GM19239 (cell line): ENCODE measurements around the gene MTPN.

Experiments used
- DNase-seq: peaks from one replicate; pipeline ENCODE4 v3.0.0; 2011; ENCODE audit warnings: low spot score; ENCODE audit not compliant: insufficient read length
- FAIRE-seq: peaks from 2 replicates; lab custom pipeline; 2011; peaks lifted over from hg19 to GRCh38; lab: Jason Lieb, UNC

The MTPN gene

DNA sequence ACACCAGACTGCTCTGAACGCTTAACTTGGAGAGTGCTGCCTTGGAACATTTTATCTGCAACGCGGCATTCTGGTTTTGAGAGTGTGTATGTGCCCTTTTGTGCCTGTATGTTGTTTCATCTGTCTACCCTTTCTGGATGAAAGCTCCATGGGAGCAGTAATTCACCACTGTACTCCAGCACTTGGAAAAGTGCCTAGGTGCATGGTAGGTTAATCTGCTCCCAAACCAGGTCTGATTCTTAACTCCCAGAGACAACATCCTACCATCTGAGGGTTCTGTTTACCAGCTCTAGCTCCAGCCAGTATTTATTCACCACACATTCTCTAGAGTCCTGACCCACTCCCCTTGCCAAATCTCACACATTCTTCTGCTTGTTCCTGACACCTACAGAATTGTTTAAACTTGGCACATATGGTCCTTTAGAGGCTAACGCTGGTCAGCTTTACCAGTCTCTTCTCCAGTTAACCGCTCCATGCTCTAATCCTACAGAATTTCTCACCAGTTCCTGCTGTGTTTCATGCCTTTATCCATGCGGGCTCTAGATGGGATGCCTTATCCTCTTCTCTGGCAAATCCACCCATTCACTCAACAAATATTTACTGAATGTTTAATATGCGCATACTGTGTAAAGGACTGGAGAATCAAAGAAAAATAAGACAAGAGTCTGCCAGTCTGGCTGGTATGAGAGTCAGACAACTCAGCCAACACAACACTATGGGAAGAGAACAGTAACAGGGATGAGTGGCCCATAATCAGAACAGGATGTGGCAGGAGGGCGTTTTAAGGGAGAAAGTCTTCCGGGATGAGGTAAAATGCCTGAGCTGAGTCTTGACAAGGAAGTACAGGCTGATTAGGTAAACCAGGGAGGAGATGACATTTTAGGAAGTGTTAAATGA lies 46.3 kb downstream of the MTPN start:
- FAIRE-seq: no peak
- DNase-seq: no peak

DNA sequence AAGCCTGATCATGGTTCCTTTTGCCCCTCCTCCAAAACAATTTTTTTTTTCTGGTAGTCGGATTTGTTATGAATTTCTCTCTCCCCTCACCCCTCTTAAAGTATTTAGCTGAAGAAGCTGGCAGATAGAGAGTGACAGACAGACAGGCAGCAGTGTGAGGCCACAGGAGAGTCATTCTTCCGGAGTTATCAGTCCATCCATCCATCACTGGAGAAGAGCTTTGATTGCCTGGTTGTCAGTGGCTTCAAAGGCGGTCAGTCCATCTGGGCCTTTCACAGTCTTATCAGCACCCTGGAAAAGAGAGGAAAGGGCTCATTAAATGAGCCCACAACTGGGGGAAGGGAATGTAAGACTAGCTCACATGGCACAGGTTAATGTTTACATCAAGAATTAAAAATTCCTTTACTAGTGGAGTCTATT lies 47.4 kb downstream of the MTPN start:
- FAIRE-seq (no peak), DNase-seq (no peak)

DNA sequence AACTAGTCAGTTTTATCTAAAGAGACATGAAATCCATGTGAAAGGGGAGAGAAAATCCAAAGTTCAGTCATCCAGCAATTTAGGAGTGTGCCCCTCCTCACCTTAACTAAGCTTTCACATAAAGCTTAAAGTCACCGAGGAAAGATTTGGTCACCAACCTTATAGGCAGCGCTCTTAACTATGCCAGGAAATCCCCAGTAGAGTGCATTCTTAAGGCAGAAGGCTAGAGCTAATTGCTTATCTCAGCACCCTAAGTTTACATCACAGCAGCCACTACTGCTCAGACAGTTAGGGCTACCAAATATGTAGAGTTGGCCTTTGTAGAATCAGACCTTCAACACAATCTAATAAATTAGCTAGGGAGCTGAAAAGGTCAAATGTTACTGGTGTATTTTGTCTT lies 47.9 kb downstream of the MTPN start:
- DNase-seq (no peak), FAIRE-seq (no peak)

DNA sequence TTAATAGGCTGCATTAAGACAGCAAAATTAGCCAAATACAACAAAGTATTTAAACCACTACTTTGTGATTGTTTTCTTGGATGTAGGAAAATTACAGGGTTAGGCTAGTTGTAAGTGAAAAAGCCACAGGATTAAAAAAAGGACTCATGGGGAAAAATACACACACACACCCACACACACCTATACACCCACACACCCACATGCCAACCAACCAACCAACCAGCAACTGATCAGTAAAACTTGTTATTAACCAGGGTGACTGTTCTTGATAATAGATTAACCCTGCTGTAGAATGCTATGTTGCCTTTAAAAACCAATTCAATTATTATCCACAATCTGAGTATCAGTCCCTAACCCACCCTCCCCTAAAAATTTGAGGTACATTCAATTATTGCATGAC lies 49.0 kb downstream of the MTPN start:
- DNase-seq: no peak
- FAIRE-seq: no peak

DNA sequence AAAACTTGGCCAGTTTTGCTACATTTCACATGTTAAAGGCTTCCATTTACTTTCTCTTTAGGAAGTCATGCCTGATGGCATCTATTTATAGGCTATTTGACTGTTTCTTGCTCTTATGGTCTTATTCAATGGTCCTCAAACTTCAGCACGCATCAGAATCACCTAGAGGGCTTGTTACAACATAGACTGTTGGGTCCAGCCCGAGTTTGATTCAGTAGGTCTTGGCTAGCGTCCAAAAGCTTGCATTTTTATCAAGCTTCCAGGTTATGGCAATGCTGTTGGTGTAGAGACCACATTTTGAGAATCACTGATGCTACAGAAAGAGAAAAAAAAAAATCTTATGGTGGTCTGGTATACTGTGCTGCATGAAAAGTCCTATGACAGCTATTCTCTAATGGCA lies 51.9 kb downstream of the MTPN start:
- DNase-seq (no peak), FAIRE-seq (no peak)

DNA sequence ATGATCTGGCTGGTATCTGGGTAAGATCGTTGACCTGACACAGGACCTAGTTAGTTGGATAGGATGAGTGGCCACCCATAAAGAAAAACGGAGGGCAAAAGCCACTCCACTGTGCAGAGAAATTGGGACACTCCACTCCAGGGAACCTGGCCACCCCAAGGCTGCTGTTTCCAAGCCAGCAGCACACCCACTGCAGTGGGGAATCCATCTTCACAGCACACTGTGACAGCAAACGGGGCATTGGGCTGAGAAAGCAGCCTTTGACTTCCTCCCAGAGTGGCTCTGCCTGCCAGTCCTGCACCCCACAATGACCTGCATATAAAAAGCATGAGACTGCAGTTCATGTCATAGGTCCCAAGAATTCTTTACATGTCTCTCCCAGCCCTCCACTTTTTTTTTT lies 52.9 kb downstream of the MTPN start:
- no peak for FAIRE-seq
- DNase-seq: no peak

DNA sequence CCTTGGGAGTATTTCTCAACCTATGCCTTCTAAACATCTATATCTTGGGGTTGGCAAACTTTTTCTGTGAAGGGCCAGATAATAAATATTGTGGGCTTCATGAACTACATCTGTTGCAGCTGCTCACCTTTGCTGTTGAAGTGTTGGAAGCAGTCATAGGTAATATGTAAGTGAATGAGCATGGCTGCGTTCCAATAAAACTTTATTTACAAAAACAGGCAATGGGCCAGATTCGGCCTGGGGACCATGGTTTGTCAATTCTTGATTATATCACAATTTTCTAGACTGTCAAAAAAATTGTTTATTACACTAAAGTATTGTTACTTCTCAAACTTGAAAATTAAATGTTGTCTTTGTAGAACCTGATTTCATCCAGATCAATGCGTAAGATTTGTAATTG lies 54.9 kb downstream of the MTPN start:
- DNase-seq (no peak), FAIRE-seq (no peak)

DNA sequence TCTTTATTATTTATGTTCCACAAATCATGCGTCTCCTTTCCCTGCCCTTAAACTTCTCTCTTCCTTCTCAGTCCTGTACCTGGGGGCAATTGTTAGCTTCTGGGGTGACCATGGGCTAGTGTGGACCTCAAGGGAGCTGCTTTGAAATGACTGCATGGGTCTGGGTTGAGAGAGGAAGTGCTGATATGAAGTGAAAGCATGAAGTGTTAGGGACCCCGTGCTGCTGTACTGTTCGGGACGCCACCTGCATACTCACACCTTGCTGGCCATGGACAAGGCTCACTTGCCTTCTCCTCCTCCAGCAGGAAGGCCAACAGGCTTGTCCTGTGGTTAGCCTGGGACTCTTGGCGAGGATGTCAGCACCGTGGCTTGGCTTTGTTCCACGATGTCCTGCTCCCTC lies 56.7 kb downstream of the MTPN start:
- FAIRE-seq (no peak), DNase-seq (no peak)

DNA sequence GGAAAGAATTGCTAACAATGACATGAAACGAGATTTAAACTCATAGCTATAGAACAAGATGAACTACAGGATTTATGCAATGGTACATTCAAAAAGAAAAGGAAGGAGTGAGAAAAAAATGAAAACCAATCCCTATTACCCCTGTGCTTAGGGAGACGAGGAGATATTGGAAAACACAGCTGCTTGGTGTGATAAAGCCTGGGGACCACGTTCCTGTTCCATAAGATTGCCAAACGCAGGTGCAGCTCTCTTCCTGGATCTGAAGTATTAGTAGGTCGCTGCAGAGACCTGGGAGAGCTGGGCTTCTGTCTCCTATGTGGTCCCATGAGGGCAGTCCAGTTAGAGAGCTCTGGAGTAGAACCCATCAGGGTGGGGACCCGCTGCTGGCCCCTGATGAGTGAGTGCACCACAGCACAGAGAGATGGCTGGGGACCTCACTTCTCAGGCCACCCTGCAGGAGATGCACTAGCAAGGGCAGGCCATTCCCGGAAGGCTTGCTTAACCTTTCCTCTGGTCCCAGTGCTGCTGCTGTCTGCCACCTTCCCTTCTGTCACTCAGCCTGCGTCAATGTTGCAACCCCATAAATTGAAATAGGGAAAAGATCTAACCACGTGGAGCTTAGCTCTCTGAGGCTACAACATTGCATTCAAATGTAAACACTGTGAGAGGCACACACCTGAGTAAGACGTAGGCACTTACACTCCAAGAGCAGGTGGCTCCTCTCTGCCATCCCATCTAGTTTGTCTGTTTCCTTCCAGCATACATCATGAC lies 57.9 kb downstream of the MTPN start:
- no peak for DNase-seq
- FAIRE-seq: no peak

DNA sequence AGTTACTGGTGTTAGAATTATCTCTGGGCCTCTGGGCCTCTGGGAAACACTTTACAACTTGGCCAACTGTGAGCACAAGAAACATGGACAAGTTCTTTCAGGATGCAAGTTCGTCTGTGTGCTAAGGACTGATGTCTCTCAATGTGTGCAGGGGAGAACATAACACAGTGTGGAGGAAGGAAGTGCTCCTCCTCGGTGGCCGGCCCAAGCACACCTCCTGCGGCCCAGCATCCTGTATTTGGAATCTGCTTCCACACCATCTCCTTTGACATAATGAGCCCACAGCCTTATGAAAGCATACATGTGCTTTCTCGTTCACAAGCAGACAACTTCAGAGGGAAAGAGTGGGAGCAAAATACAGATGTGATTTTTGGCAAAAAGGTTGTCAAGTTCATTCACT lies 59.0 kb downstream of the MTPN start:
- DNase-seq: no peak
- no peak for FAIRE-seq

DNA sequence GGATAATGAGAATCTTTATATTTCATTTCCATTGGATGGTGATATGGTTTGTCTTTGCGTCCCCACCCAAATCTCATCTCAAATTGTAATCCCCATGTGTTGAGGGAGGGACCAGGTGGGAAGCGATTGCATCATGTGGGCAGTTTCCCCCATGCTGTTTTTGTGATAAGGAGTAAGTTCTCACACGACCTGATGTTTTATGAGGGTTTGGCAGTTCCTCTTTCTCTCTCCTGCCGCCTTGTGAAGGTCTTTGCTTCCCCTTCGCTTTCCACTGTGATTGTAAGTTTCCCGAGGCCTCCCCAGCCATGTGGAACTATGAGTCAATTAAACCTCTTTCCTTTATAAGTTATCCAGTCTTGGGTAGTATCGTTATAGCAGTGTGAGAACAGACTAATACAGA lies 59.4 kb downstream of the MTPN start:
- FAIRE-seq: no peak
- no peak for DNase-seq

DNA sequence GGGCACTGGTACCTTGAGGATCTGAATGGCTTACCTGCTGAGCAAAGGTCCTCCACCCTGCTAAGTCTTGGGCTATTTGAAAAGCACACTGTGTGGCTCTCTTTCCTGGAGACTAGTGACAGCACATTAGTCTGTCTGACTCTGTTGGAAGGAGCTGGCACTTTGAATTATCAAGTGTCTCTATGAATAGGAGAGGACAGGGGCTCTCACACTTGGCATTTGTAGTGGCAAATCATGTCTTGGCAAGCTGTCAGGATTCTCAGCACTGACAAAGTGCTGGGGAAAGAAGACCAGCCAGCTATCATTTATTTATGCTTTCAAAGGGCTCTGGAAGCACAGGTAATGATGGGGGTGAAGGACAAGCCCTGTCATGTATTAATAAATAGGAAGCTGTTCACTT lies 62.8 kb downstream of the MTPN start:
- FAIRE-seq: no peak
- no peak for DNase-seq

DNA sequence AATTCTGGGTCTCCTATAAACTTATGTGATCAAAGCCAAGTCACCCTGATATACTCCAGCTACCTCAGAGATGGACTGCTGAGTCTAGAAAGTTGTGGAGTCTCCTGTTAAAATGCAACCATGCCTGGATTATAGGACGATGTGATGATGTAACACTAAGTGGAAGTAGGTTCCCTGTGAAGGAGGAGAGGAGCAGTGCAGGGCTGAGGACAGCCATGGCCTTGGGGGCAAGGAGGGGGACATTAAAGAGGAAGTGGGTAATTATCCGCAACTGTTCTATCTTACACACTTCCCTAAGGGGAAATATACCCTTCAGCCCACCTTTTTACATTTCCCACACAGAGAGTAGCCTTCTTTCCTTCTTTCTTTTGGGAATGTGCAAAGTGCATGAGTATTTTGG lies 63.8 kb downstream of the MTPN start:
- no peak for FAIRE-seq
- DNase-seq: no peak

DNA sequence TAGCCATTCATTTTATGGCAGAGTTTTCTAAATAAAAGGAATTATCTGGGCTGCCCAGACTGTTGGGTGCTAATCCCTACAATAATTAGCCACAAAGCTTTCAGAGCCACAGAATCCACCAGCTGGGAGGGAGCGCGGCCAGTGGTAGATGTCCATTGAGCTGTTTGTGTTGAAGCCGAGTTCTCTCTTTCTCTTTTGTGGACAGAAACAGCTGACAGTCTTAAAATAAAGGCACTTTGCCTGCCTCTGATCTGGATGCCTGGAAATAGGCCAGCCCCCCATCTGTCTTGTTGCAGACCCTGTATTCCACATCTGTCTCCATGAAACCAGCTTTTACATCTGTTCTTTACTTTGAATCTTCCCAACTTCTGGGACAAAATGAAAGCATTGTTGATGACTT lies 66.1 kb downstream of the MTPN start:
- FAIRE-seq (no peak), DNase-seq (no peak)

DNA sequence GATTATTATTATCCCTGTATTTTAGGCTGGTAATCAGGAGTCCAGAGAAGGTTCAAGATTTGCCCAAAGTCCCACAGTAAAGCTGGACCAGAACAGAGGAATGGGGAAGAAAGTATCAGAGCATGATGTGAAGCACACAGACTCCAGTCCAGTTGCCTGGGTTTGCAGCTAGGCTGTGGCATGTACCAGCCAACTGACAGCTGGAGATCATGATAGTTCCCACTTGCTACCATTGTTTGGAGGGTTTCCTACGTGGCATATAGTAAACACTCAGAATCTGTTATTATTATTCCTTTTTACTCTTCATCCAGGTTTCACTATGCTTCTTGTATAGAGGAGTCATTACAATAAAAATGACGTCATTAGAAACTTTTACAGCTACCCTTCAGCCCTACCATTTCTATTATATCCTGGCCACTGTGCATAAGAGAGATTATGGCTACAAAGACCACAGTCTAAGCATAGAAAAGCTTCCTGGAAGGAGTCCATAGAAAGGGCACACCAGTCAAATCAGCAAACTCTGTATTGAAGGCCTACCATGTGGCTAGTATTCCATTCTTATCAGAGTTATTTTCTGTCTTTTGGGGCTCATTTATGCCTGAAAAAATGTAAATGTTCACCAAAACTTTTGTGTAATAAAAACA lies 66.6 kb downstream of the MTPN start:
- FAIRE-seq: no peak
- DNase-seq: no peak

DNA sequence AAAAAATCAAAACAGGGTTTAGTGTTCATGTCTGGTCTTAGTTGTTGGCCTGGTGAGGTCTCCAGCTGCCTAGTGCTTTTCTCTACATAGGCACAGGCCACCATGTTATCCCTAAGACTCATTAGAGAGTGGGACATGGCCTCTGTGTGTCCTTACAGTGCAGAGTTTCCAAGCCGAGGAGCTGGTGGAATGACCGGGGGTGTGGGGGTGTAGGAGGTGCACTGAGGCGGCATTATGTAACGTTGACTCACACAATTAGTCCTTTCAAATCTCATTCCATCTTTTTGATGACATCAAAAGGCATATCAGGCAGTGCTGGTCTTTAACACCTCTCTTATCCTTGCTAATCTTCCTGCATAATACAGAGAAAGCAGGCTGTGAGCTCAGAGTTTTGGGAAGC lies 71.3 kb downstream of the MTPN start:
- FAIRE-seq (no peak), DNase-seq (no peak)

DNA sequence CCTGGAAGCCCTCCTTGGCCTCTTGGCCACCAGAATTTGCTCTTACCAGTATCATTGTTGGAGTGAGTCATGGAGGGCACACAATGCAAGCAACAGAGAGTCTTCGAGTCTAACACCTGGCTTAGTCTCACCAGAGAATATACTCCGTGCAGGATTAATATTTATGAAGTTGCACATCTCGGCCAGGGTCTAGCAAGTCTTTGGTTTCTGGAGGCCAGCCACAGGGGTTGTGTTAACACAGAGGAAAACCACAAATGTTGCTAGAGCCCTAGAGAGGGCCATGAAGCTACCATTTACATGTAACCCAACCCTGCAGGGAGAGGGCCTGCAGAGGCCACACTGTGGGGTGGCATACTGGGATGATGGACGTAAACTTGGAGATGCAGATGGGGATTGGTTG lies 71.8 kb downstream of the MTPN start:
- no peak for DNase-seq
- no peak for FAIRE-seq

DNA sequence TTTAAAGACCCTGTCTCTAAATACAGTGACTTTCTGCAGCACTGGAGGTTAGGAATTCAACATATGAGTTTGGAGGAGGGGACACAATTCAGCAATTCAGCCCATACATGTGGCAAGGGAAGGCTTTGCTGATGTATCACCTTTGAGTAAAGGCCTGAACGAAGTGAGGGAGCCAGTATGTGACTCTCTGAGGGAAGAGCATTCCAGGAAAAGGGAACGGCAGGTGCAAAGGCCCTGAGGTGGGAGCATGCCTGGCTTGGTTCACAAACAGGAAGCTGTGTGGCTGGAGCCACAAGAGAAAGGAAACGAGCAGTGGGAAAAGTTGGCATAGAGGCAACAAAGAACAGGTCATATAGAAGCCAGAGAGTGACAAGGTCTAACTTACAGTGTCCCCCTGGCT lies 72.9 kb downstream of the MTPN start:
- DNase-seq: no peak

DNA sequence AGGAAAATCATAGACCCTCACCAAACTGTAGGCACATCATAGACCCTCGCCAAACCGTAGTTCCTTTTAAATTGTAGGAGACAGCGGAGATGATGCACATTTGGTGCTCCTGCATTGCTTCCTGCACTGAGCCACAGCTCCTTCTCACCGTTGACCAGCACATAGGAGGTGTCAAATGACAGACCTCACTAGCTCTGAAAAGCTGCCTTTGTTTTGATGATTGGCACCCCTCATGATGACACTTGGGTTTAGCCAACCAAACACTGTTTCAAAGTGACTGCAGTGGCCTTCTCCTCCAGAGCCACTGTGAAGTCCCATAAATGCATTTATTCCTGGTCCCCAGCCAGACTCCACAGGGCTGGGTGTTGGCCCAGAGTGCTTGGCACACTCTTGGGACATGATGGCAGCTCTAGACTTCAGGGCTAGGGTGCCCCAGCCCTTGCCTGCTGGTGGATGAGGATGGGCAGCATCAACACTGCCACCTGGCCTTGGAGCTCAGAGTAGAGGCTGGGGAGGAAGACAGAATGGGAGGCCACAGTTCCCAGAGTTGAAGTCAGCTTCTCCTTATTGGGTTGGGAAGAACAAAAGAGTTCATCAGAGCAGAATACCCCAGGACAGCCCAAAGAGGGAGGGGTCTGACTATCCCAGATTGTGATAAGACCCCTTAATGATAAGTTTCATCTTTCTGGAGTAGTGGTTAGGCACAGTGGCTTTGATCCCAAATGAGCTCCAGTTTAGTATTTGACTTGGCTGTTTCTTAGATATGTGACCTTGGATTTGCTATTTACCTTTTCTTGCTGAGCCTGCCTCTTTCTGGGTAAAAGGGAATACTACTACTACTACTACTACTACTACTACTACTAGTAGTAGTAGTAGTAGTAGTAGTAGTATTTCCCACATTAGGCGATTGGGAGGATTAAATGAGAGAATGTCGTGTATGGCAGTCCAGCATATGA lies 75.3 kb downstream of the MTPN start:
- FAIRE-seq: no peak
- DNase-seq: no peak

More for the DNA sequence above, 72.9 kb downstream of the MTPN start:
- no peak for FAIRE-seq

DNA sequence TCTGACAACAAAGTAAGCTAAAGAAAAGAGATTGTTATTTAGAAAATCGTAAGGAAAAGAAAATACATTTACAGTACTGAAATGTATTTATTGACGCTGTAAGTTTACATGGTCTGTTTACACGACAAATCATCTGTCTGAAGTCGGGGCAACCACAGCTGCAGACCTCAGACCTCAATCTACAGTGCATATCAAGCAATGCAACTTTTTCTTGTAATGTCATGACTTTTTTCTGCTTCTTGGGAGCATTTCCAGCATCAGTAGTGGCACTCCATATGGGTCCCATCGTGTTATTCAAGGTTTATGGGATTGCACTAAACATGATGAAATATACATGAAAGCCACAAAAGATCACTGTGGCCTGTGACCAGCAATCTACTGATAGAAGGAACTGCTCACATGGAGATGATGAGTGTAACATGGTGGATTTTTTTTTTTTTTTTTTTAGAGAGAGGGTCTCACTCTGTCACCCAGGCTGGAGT lies 77.1 kb downstream of the MTPN start:
- no peak for FAIRE-seq
- DNase-seq: no peak
